Astrocyte of the spinal cord (primary cell): Measurements from ENCODE around the gene APBA2.
"Not testable (repeated sequence)": the region's sequence is repeated elsewhere in the genome, so short reads cannot be mapped to it uniquely, and the experiment has no call there.

Experiments used
- DNase-seq: peaks from one replicate; pipeline ENCODE4 v3.0.0; 2011; ENCODE audit warnings: low read depth, low spot score
- H3K4me3 ChIP-seq: 2 replicates; pipeline ENCODE4 v1.5.1; 2011; ENCODE audit warnings: low read depth, mild to moderate bottlenecking, low read length, moderate library complexity
- CTCF ChIP-seq: IDR thresholded peaks from 2 replicates; pipeline ENCODE4 v1.5.1; 2012; ENCODE audit warnings: low read depth, mild to moderate bottlenecking, low read length, inconsistent platforms
- in situ Hi-C: cut with HindIII; loops from 2 replicates; pipeline ENCODE4 v1.10.0; 2017; ENCODE audit warnings: low sequenced_read_pairs

APBA2 gene

GRCh38 chr15:29151484-29151857 is 265.7 kb downstream of the APBA2 start:
- in situ Hi-C loops: no loop called here
- DNase-seq: no peak
- no peak for TF ChIP-seq CTCF
- H3K4me3 ChIP-seq: no peak overlapping the region

DNA sequence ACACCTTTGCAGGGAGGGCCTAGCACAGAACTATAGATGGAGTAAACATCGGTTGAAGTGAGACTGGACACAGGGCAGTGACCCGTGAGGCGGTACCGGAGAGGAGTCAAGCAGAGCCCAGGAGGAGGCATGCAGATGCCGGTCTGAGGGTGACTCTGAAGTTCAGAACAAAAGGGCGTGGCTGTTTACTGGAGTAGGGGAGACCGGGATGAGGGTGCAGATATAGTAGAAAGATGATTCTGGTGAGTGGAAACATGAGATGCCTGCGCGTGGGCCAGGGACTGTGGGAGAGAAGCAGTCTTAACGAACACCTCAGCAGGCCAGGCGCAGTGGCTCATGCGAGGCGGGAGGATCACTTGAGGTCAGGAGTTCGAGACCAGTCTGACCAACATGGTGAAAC is 270.7 kb downstream of the APBA2 start:
- H3K4me3 ChIP-seq: no peak overlapping the region
- DNase-seq: no peak
- no peak for TF ChIP-seq CTCF
- in situ Hi-C loops: no loop called here

DNA sequence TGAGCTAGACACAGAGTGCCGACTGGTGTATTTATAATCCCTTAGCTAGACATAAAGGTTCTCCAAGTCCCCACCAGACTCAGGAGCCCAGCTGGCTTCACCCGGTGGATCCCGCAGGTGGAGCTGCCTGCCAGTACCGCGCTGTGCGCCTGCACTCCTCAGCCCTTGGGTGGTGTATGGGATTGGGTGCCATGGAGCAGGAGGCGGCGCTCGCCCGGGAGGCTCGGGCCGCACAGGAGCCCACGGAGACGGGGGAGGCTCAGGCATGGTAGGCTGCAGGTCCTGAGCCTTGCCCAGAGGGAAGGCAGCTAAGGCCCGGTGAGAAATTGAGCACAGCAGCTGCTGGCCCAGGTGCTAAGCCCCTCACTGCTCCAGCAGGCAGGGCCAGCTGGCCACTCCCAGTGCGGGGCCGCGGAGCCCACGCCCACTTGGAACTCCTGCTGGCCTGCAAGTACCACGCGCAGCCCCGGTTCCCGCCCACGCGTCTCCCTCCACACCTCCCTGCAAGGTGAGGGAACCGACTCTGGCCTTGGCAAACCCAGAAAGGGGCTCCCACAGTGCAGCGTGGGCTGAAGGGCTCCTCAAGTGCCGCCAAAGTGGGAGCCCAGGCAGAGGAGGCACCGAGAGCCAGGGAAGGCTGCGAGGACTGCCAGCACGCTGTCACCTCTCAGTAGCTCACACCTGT is 274.1 kb downstream of the APBA2 start:
- no peak overlapping the region for H3K4me3 ChIP-seq
- DNase-seq: no peak
- in situ Hi-C loops: no loop called here
- no peak for TF ChIP-seq CTCF

- TF ChIP-seq CTCF: no peak
- in situ Hi-C loops: no loop called here
- no peak overlapping the region for H3K4me3 ChIP-seq
- no peak for DNase-seq
Measured at GRCh38 chr15:29162411-29162810, 276.6 kb downstream of the APBA2 start.

DNA sequence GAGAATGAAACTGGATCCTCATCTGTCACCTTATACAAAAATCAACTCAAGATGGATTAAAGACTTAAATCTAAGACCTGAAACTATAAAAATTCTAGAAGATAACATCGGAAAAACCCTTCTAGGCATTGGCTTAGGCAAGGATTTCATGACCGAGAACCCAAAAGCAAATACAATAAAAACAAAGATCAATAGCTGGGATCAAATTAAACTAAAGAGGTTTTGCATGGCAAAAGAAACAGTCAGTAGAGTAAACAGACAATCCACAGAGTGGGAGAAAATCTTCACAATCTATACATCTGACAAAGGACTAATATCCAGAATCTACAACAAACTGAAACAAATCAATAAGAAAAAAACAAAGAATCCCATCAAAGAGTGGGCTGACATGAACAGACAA is 281.3 kb downstream of the APBA2 start:
- H3K4me3 ChIP-seq, in situ Hi-C loops, DNase-seq: not testable (repeated sequence)
